HEK293T (cell line): Measurements from ENCODE around the gene PRAC2.

Experiments
- CTCF ChIA-PET: fragments of 350-600 bp; formaldehyde crosslinking; extraction: SDS; loops from one replicate; lab custom pipeline; 2021; ENCODE audit warnings: antibody characterized with exemption, inconsistent platforms; lab: Yijun Ruan, JAX
- POLR2A ChIA-PET: fragments of 350-600 bp; formaldehyde crosslinking; extraction: SDS; loops from one replicate; lab custom pipeline; 2020; ENCODE audit warnings: antibody characterized with exemption, inconsistent platforms; lab: Yijun Ruan, JAX
- DNase-seq: peaks from one replicate; pipeline ENCODE4 v3.0.0; 2012; ENCODE audit warnings: mixed read lengths; ENCODE audit errors: extremely low spot score
- ARNT ChIP-seq: fragments of 450-650 bp; IDR thresholded peaks from 2 replicates; pipeline ENCODE4 v1.6.1; 2017; ENCODE audit warnings: mild to moderate bottlenecking
- BHLHE40 ChIP-seq: fragments of 450-650 bp; IDR thresholded peaks from 2 replicates; pipeline ENCODE4 v1.6.1; 2016; ENCODE audit warnings: mild to moderate bottlenecking, moderate library complexity, borderline replicate concordance
- CTBP1 ChIP-seq: fragments of 450-650 bp; IDR thresholded peaks from 2 replicates; pipeline ENCODE4 v1.6.1; 2016; ENCODE audit warnings: borderline replicate concordance
- ELF4 ChIP-seq: fragments of 450-650 bp; IDR thresholded peaks from 2 replicates; pipeline ENCODE4 v1.6.1; 2017; ENCODE audit warnings: antibody characterized with exemption
- FOXA1 ChIP-seq: fragments of 450-650 bp; IDR thresholded peaks from 2 replicates; pipeline ENCODE4 v1.6.1; 2016; ENCODE audit warnings: mild to moderate bottlenecking
- FOXK2 ChIP-seq: fragments of 450-650 bp; IDR thresholded peaks from 2 replicates; pipeline ENCODE4 v1.6.1; 2016; ENCODE audit warnings: mild to moderate bottlenecking
- FOXM1 ChIP-seq: fragments of 450-650 bp; IDR thresholded peaks from 2 replicates; pipeline ENCODE4 v1.6.1; 2017; ENCODE audit warnings: mild to moderate bottlenecking, borderline replicate concordance
- HDGF ChIP-seq: fragments of 450-650 bp; IDR thresholded peaks from 2 replicates; pipeline ENCODE4 v1.6.1; 2017; ENCODE audit warnings: antibody characterized with exemption, borderline replicate concordance
- L3MBTL2 ChIP-seq: fragments of 450-650 bp; conservative IDR thresholded peaks from 2 replicates; pipeline ENCODE4 v1.6.1; 2016; ENCODE audit warnings: mild to moderate bottlenecking
- LEF1 ChIP-seq: fragments of 450-650 bp; IDR thresholded peaks from 2 replicates; pipeline ENCODE4 v1.6.1; 2017; ENCODE audit warnings: mild to moderate bottlenecking, borderline replicate concordance
- NFRKB ChIP-seq: fragments of 450-650 bp; IDR thresholded peaks from 2 replicates; pipeline ENCODE4 v1.6.1; 2016; ENCODE audit warnings: mild to moderate bottlenecking, moderate library complexity
- PKNOX1 ChIP-seq: fragments of 450-650 bp; IDR thresholded peaks from 2 replicates; pipeline ENCODE4 v1.6.1; 2016
- SP1 ChIP-seq: fragments of 450-650 bp; IDR thresholded peaks from 2 replicates; pipeline ENCODE4 v1.6.1; 2017
- SUZ12 ChIP-seq: fragments of 450-650 bp; IDR thresholded peaks from 2 replicates; pipeline ENCODE4 v1.6.1; 2016; ENCODE audit warnings: mild to moderate bottlenecking
- TARDBP ChIP-seq: fragments of 450-650 bp; IDR thresholded peaks from 2 replicates; pipeline ENCODE4 v1.6.1; 2016
- ZNF384 ChIP-seq: fragments of 450-650 bp; IDR thresholded peaks from 2 replicates; pipeline ENCODE4 v1.6.1; 2016

Gene PRAC2

GRCh38 chr17:48734333-48735061 is 11.5 kb downstream of the PRAC2 start:
- no peak for TF ChIP-seq TARDBP
- no peak for TF ChIP-seq FOXA1
- no peak for TF ChIP-seq ZNF384
- no peak for TF ChIP-seq SUZ12
- no peak for TF ChIP-seq FOXM1
- TF ChIP-seq ELF4 = no peak
- no peak for TF ChIP-seq ARNT
- TF ChIP-seq NFRKB = no peak
- ChIA-PET CTCF (interaction anchor here (1.4 kb wide), 1 partner anchor 10 kb away, joined by 3 read pairs; no protein-coding TSS in a partner anchor), POLR2A (interaction anchor here (0.8 to 1.6 kb wide), 3 partner anchors 10 to 15 kb away, joined by 3 to 4 read pairs (median 3); no protein-coding TSS in a partner anchor)
- no peak for DNase-seq

DNA sequence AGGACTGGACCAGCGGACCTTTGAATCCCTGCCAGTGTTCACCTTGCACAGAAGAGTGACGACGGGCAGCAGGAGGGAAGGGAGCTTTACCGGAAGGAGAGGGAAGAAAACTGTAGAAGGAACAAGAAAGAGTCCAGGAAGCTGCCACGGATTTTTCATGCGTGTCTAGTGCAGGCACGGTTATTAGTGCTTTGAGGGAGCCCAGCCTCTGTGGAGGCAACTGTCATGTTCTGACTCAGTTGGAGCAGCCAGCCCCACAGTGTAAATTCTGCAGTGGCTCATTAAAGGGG is 12.0 kb downstream of the PRAC2 start:
- DNase-seq = no peak
- POLR2A ChIA-PET = interaction anchor here (0.8 to 1.6 kb wide), 2 partner anchors 9 to 11 kb away, joined by 3 to 4 read pairs; no protein-coding TSS in a partner anchor
- no peak for TF ChIP-seq ZNF384
- no peak for TF ChIP-seq CTBP1
- TF ChIP-seq FOXK2 = no peak
- TF ChIP-seq HDGF = no peak
- no peak for TF ChIP-seq NFRKB
- no peak for TF ChIP-seq PKNOX1
- TF ChIP-seq FOXA1 = no peak
- CTCF ChIA-PET = no interaction called here

- TF ChIP-seq FOXK2 = no peak
- no peak for TF ChIP-seq PKNOX1
- no peak for TF ChIP-seq ELF4
- TF ChIP-seq HDGF = no peak
- TF ChIP-seq NFRKB = no peak
- TF ChIP-seq L3MBTL2 = no peak
- no peak for TF ChIP-seq SUZ12
These were observed 14.5 kb downstream of the PRAC2 start for GRCh38 chr17:48737330-48738043.

DNA sequence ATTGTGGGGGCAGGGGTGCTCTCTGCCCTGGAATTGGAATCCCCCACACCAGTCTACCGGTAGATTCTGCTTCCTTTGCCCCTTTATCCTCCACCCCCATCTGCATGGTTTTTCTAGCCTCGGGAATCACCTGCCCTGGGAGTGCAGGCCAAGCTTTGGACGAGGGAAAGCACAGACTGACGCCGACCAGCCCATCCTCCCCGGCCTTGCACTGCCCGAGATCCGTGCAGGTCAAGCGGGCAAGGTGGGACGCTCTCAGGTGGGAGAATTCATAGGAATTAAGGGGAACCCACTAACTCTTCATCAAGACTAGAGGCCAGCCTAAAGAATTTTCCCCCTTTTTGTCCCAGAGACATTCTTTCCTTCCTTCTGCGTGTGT is 15.4 kb downstream of the PRAC2 start:
- POLR2A ChIA-PET = interaction anchor here (0.9 to 1.9 kb wide), 2 partner anchors 9 to 20 kb away, joined by 3 to 18 read pairs; partner anchors contain the start of gene HOXB13
- no peak for DNase-seq
- no peak for TF ChIP-seq HDGF
- TF ChIP-seq SP1 = no peak
- no peak for TF ChIP-seq L3MBTL2
- no peak for TF ChIP-seq FOXK2
- TF ChIP-seq ZNF384 = no peak
- no peak for TF ChIP-seq PKNOX1
- TF ChIP-seq LEF1 = no peak
- TF ChIP-seq ARNT = no peak
- no peak for TF ChIP-seq ELF4
- TF ChIP-seq CTBP1 = no peak
- TF ChIP-seq FOXM1 = no peak
- no peak for TF ChIP-seq BHLHE40
- no peak for TF ChIP-seq FOXA1
- no peak for TF ChIP-seq NFRKB
- no peak for TF ChIP-seq SUZ12
- no peak for TF ChIP-seq TARDBP
- CTCF ChIA-PET = interaction anchor here (0.5 to 1.6 kb wide), 3 partner anchors 14 to 142 kb away, joined by 4 to 7 read pairs (median 4); no protein-coding TSS in a partner anchor

More at GRCh38 chr17:48737330-48738043, 14.5 kb downstream of the PRAC2 start:
- ChIA-PET CTCF (interaction anchor here (0.6 to 1.6 kb wide), 4 partner anchors 9 to 67 kb away, joined by 3 to 7 read pairs (median 4); partner anchors contain the start of gene HOXB13), POLR2A (interaction anchor here (0.9 to 1.9 kb wide), 2 partner anchors 8 to 19 kb away, joined by 3 to 18 read pairs; partner anchors contain the start of gene HOXB13)
- no peak for DNase-seq

DNA sequence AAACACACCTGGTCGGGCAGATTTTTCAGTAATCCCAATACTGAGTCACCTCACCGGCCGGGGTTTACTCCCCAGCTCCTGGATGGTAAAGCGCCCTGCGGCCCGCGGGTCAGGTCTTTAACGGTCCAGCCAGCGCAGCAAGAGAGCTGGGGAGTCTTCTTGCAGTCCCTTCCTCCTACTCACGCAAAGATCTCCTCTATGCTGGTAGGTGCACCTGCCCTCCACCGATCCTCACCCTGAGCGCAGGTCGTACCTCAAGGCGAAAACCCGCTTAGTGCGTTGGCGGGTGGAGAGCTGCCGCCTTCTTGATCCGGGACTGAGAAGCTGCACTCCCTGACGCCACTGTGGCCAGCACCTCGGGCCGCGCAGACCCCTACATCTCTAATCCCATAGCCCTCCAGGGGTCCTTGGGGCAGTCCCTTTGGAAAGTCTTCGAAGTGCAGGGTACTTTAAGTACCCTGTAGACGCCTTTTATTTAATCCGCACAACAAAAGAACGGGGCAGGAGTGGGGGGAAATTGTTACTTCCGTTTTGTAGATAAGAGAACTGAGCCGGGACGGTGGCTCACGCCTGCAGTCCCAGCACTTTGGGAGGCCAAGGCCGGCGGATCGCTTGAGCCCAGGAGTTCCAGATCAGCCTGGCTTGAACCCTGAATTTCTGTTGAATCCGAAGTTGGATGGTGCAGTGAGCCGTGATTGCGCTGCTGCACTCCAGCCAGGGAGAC is 16.0 kb downstream of the PRAC2 start:
- TF ChIP-seq SUZ12 (no peak), PKNOX1 (no peak), ZNF384 (no peak), HDGF (no peak), FOXM1 (no peak), FOXA1 (no peak)
- no peak for DNase-seq
- ChIA-PET CTCF (interaction anchor here (0.5 kb wide), 1 partner anchor 142 kb away, joined by 4 read pairs; no protein-coding TSS in a partner anchor), POLR2A (interaction anchor here (1.1 to 1.9 kb wide), 2 partner anchors 10 kb away, joined by 7 to 18 read pairs; partner anchors contain the start of gene HOXB13)

DNA sequence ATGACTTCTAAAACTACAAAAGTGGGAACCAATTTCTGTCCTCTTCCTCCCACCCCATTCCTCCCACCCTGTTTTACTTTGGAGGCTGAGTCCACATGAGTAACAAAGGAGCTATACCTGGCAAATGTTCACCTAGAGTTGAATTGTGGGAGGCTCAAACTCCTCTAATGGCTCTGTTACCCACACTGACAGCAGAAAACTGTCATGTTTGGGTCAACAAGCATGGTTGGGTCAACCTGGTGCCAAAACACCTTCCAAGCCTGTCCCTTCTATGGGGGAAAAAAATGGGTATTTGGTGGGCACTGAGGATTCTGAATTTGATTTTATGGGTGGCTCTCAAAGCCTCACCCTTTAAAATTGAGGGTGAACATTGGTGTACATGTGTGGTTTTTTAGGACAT is 17.6 kb downstream of the PRAC2 start:
- ChIA-PET CTCF (no interaction called here), POLR2A (no interaction called here)
- no peak for DNase-seq
- TF ChIP-seq ARNT (no peak), PKNOX1 (no peak), HDGF (no peak), TARDBP (no peak), NFRKB (no peak), FOXM1 (no peak), ELF4 (no peak), BHLHE40 (no peak), FOXK2 (no peak), ZNF384 (no peak)
